Breast epithelium (tissue), 4 donors: ENCODE results near the gene NME9. TPM values are rescaled to one million over a fixed set of nuclear protein-coding genes. Genes with fewer than 3 reads are reported as not detected.

Experiments used
- DNase-seq, 2 donors: peaks; one replicate each; pipeline ENCODE4 v3.0.0-alpha.2; 2019; ENCODE audit warnings: low spot score in 2 of 2
- H3K27ac ChIP-seq, 2 donors: fragments of 200-600 bp; sonication (generic) in 1 of 2; one replicate each; pipeline ENCODE4 v1.5.1; 2016 to 2019; ENCODE audit warnings: mild to moderate bottlenecking in 1 of 2
- H3K27me3 ChIP-seq, 2 donors: fragments of 200-600 bp; sonication (generic) in 1 of 2; one replicate each; pipeline versions ENCODE4 v1.5.1 to v1.6.0; 2017 to 2019; ENCODE audit warnings: control low read depth in 1 of 2, mild to moderate bottlenecking in 1 of 2
- H3K36me3 ChIP-seq: fragments of 200-600 bp; one replicate; pipeline ENCODE4 v1.5.1; 2019
- H3K4me1 ChIP-seq, 2 donors: fragments of 200-600 bp; sonication (generic); one replicate each; pipeline ENCODE4 v1.5.1; 2016 to 2019; ENCODE audit warnings: control low read depth in 1 of 2
- H3K4me3 ChIP-seq, 3 donors: fragments of 200-600 bp; sonication (generic); 1 replicate in 2 of 3; 2 replicates in 1 of 3; pipeline ENCODE4 v1.5.1; 2016 to 2019; ENCODE audit warnings: mild to moderate bottlenecking in 3 of 3, moderate library complexity in 2 of 3
- H3K9me3 ChIP-seq, 2 donors: fragments of 200-600 bp; sonication (generic) in 1 of 2; one replicate each; pipeline ENCODE4 v1.5.1; 2016 to 2019; ENCODE audit warnings: control low read depth in 1 of 2
- CTCF ChIP-seq, 3 donors: fragments of 450-650 bp; IDR thresholded peaks; one replicate each; pipeline ENCODE4 v1.5.1; 2016 to 2017; ENCODE audit warnings: antibody characterized with exemption in 3 of 3, mild to moderate bottlenecking in 3 of 3, moderate library complexity in 3 of 3
- POLR2A ChIP-seq: fragments of 450-650 bp; IDR thresholded peaks from one replicate; pipeline ENCODE4 v1.6.1; 2016; ENCODE audit warnings: antibody characterized with exemption, mild to moderate bottlenecking, moderate library complexity
- POLR2AphosphoS5 ChIP-seq, 3 donors: sonication (generic); formaldehyde crosslinking; IDR thresholded peaks; one replicate each; pipeline ENCODE4 v1.6.1; 2017; ENCODE audit warnings: antibody characterized with exemption in 3 of 3
- intact Hi-C: fragments of 100-400 bp; cut with DNase I; formaldehyde crosslinking; loops from one replicate; pipeline ENCODE4 v1.15.1; 2023; ENCODE audit warnings: low total_unique reads
- total RNA-seq, 3 donors: library from RNA; depleted of rRNA; stranded (reverse); fragments of >200 nt; gene quantifications; one replicate each; pipeline ENCODE4 v1.1.0, GENCODE V29; 2016

Gene NME9
- total RNA-seq, 3 donors from 2014 or later = 0.48 to 1.3 (median 0.98) TPM

- DNase-seq = no peak
- peaks cover 0 to 7% of the 10 kb centered on the region in 2 donors for H3K4me1 ChIP-seq
- H3K27me3 ChIP-seq = no peaks in the 10 kb centered on the region
- no peak for TF ChIP-seq POLR2AphosphoS5 (IDR thresholded peaks at IDR 0.05)
- no peak for TF ChIP-seq POLR2A
- no peak for TF ChIP-seq CTCF (IDR thresholded peaks at IDR 0.05)
- intact Hi-C loops = no loop called here
- H3K9me3 ChIP-seq = no peaks in the 10 kb centered on the region
- peak overlapping the region in 1 of 2 donors; percentile 6 for H3K27ac ChIP-seq
- no peak overlapping the region for H3K4me3 ChIP-seq
- H3K36me3 ChIP-seq = no peaks in the 10 kb centered on the region
These were observed 41.7 kb upstream of the NME9 start for GRCh38 chr3:138371070-138371965.

- H3K27me3 ChIP-seq = peaks cover 0 to 2% of the 10 kb centered on the region in 2 donors
- H3K36me3 ChIP-seq = no peaks in the 10 kb centered on the region
- no peaks in the 10 kb centered on the region for H3K9me3 ChIP-seq
- H3K4me3 ChIP-seq = no peak overlapping the region
- H3K4me1 ChIP-seq = peaks cover 0 to 7% of the 10 kb centered on the region in 2 donors
- TF ChIP-seq CTCF (IDR thresholded peaks at IDR 0.05) = no peak
- TF ChIP-seq POLR2A = no peak
- TF ChIP-seq POLR2AphosphoS5 (IDR thresholded peaks at IDR 0.05) = no peak
- DNase-seq = no peak
- intact Hi-C loops = no loop called here
- H3K27ac ChIP-seq = no peak overlapping the region
These were observed 40.7 kb upstream of the NME9 start for GRCh38 chr3:138370321-138370720.

GRCh38 chr3:138369151-138369900, 39.7 kb upstream of the NME9 start:
- H3K4me1 ChIP-seq = peaks cover 4 to 7% of the 10 kb centered on the region in 2 donors
- H3K4me3 ChIP-seq = no peak overlapping the region
- intact Hi-C loops = no loop called here
- H3K27me3 ChIP-seq = peaks cover 0 to 2% of the 10 kb centered on the region in 2 donors
- H3K36me3 ChIP-seq = no peaks in the 10 kb centered on the region
- no peak for TF ChIP-seq CTCF (IDR thresholded peaks at IDR 0.05)
- no peak for TF ChIP-seq POLR2A
- no peak for TF ChIP-seq POLR2AphosphoS5 (IDR thresholded peaks at IDR 0.05)
- H3K27ac ChIP-seq = peak overlapping the region; percentile 12 to 15
- no peaks in the 10 kb centered on the region for H3K9me3 ChIP-seq
- no peak for DNase-seq

- peaks cover 0 to 2% of the 10 kb centered on the region in 2 donors for H3K27me3 ChIP-seq
- H3K36me3 ChIP-seq = no peaks in the 10 kb centered on the region
- peak overlapping the region; percentile 17 to 75 for H3K27ac ChIP-seq
- DNase-seq = peak in 1 of 2 donors; percentile 50
- TF ChIP-seq POLR2AphosphoS5 (IDR thresholded peaks at IDR 0.05) = no peak
- no peak for TF ChIP-seq POLR2A
- no peak for TF ChIP-seq CTCF (IDR thresholded peaks at IDR 0.05)
- peaks cover 6 to 7% of the 10 kb centered on the region in 2 donors for H3K4me1 ChIP-seq
- no peak overlapping the region for H3K4me3 ChIP-seq
- intact Hi-C loops = no loop called here
- H3K9me3 ChIP-seq = no peaks in the 10 kb centered on the region
These were observed 38.3 kb upstream of the NME9 start for GRCh38 chr3:138367911-138368310.
